GM04503 (cell line): Measurements from ENCODE around the gene SNX1.

Experiments
- DNase-seq: peaks from one replicate; pipeline ENCODE4 v3.0.0-alpha.2; 2012; ENCODE audit warnings: low read depth

The SNX1 gene

DNA sequence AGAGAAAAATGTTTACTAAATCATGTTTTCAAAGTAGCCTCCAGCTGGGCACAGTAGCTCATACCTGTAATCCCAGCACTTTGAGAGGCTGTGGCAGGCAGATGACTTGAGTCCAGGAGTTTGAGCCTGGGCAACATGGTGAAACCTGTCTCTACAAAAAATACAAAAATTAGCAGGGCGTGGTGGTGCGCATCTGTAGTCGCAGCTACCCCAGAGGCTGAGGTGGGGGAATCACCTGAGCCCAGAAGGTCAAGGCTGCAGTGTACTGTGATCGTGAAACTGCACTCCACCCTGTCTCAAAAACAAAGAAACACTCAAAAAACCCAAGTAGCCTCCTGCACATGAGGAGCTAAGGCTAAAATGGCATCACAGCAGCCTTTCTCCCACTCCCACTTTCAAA is 68.7 kb downstream of the SNX1 start:
- no peak for DNase-seq

DNA sequence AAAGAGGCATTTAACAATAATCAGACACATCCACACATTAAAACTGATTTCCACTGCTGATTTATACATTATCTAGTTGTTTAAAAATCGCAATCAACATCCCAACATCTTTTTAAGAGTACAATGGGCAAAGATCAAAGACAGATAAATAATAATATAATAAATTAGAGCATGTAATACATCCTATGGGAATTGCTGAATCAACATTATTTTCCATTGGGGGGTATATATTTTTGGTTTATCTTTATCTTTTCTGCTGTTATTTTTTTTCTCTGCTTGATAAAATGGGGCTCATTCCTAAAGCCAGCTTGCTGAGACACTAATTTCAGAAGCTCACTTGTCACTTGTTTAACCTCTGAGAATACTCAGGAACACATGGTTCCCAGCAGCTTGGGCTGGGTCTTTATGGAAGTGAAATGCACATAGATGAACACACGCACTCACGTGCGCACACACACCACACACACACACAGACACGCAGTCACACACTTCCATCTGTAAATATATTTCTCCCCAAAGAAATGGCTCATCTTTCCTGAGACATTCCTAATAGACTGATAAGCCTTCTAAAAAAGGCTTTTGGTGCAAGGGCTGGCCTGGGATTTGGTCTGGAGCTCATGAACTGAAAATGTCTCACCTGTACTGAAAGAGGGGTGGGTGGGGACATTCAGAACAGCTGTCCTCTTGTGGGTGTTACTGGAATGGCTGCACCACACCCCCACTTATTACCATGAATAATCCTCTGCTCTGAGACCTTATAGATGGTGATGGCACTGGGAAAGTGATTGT is 70.5 kb downstream of the SNX1 start:
- no peak for DNase-seq

DNA sequence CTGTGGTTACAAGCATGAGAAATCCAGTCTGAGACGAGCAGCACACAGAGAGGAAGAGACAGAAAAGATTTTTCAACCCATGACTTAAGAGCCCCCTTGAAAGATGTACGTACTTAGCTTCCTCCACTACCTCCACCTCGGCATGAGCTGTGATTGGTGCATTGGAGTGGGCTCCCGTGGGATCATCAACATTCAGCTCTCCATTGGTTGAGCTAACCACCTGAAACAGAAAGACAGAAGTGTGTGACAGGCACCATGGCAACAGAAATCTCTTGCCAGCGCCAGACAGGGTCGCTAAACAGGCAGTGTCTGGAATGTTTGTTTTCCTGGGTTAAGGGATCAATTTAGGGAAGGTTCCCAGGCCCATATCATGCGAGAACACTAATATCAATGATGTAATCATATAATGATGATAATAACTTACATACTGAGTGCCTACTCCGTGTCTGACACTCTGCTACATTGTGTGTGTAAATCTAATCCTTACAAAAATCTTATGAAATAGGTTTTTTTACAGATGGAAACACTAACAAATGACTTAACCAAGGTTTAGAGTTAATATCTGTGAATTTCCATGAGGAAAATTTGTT is 84.5 kb downstream of the SNX1 start:
- DNase-seq: no peak

DNA sequence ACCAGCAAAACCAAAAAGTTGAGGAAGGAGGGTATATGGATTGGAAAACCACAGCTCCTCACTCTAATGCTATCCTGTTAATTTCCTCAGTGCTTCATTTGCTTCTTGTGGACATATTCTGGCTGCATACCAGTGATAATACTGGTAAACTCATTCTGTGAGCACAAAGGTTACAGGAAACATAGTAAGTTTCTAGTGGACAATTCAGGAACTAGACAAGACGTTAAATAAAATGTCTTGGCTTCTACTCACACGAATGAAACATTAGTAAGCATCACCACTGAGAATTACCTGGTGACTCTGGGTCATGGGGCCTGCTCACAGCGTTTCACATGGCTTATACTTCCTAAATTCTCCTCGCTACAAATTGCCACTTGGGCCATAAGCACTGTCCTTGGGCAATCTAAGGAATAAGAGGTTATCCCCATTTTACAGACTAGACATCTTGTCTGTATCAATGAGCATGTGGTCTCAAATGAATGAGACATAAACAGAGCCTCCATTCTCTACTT is 87.1 kb downstream of the SNX1 start:
- DNase-seq: no peak

DNA sequence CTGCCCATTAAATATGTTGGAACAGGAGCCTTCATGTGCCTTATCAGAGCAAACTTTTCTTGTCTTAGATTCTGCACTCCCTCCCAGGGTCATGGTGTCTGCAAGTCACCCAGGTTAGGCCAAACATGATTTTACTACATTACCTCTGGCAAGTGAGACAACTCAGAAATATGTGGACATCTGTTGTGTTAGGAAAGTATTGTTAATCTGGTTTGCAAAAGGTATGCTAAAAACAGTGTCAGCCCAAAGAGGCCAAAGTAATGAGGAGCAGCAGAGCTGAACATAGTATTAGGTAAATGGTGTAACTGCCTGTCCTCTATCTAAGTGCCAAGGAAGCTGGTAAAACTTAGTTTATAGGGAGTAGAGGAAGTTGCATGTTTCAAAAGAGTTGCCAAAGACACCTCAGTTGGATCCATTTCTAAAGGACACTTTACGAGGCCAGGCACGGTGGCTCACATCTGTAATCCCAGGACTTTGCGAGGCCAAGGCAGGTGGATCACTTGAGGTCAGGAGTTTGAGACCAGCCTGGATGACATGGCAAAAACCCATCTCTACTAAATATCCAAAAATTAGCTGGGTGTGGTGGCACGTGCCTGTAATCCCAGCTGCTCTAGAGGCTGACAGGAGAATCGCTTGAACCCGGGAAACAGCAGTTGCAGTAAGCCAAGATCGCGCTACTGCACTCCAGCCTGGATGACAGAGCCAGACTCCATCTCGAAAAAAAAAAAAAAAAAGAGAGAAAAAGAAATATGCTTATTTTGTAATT is 89.5 kb downstream of the SNX1 start:
- no peak for DNase-seq

DNA sequence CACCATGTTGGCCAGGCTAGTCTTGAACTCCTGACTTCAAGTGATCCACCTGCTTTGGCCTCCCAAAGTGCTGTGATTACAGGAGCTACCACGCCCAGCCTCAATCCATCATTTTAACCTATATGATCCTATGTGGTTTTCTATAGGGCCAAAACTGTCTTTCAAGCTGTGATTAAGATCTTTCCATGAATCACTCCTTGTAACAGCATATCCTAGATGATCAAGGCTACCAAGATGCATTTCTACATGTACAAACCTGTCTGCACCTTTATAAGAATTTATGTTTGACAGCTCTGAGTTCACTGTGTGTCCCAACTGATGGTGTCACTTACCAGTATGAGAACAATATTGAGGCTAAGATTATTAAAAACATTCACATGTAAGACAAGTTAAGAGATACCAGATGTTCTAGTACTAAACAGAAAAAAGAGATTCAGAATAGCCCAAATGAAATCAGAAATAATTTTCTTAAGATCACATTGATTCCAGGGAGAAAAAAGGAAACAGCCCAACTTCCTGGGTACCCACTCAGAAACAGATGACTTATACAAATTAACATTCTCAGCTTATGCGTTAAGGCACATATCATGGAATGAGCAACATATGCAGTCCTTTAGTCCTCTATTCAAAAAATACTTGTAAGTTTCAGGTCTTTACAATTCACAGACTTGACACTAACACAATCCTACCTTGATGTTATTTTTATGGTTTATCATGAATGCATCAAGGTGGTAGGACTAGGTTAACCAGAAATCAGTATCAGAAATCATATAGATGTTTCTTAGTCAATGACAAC is 91.8 kb downstream of the SNX1 start:
- no peak for DNase-seq
